IMR-90 (cell line): Measurements from ENCODE around the gene RAB11FIP4. TPM values are rescaled to one million over a fixed set of nuclear protein-coding genes. Genes with fewer than 3 reads are reported as not detected.

Source experiments
- ATAC-seq: fragments of 200-7000 bp; cut with Tn5 transposase; 2 replicates; pipeline ENCODE4 v1.9.1; 2020; ENCODE audit warnings: low read depth, mild to moderate bottlenecking, moderate library complexity
- BruUV-seq: library from RNA; stranded (reverse); fragments of 400-500 nt; replicated peaks from 2 replicates; lab custom pipeline; 2021; lab: Mats Ljungman, UMichigan
- CTCF ChIA-PET: fragments of 300-600 bp; formaldehyde crosslinking; extraction: SDS; loops from one replicate; lab custom pipeline; 2021; ENCODE audit warnings: antibody characterized with exemption; lab: Yijun Ruan, JAX
- POLR2A ChIA-PET: fragments of 300-600 bp; sonication (Branson Sonifier 250); formaldehyde crosslinking; loops from one replicate; lab custom pipeline; 2022; ENCODE audit warnings: antibody characterized with exemption; ENCODE audit not compliant: unreplicated experiment; lab: Charles Lee
- DNase-seq: peaks from one replicate; pipeline ENCODE4 v3.0.0; 2013
- H2AFZ ChIP-seq: replicated peaks from 2 replicates; pipeline ENCODE3; 2013; ENCODE audit warnings: low read length, mild to moderate bottlenecking; ENCODE audit not compliant: poor library complexity
- H2AK5ac ChIP-seq: 2 replicates; pipeline ENCODE4 v1.6.1; 2013; ENCODE audit warnings: low read depth, low read length, inconsistent platforms
- H2AK9ac ChIP-seq: replicated peaks from 2 replicates; pipeline ENCODE3; 2013; ENCODE audit warnings: mild to moderate bottlenecking, low read depth, low read length, moderate library complexity; ENCODE audit not compliant: poor library complexity
- H2BK120ac ChIP-seq: 2 replicates; pipeline ENCODE4 v1.6.1; 2013; ENCODE audit warnings: low read depth, low read length, inconsistent platforms
- H2BK15ac ChIP-seq: 3 replicates; pipeline ENCODE4 v1.6.1; 2013; ENCODE audit warnings: low read depth, low read length, inconsistent platforms
- H2BK20ac ChIP-seq: 2 replicates; pipeline ENCODE4 v1.6.1; 2013; ENCODE audit warnings: low read depth, mild to moderate bottlenecking, inconsistent platforms, low read length, moderate library complexity
- H2BK5ac ChIP-seq: 2 replicates; pipeline ENCODE4 v1.6.1; 2013; ENCODE audit warnings: mild to moderate bottlenecking, low read depth, low read length, inconsistent platforms; ENCODE audit not compliant: poor library complexity, severe bottlenecking
- H3K14ac ChIP-seq: replicated peaks from 2 replicates; pipeline ENCODE4 v1.6.1; 2013; ENCODE audit warnings: low read depth, low read length, inconsistent platforms
- H3K18ac ChIP-seq: 2 replicates; pipeline ENCODE4 v1.6.1; 2013; ENCODE audit warnings: low read depth, low read length, control low read depth
- H3K23ac ChIP-seq: 2 replicates; pipeline ENCODE4 v1.6.1; 2013; ENCODE audit warnings: low read depth, low read length, inconsistent platforms
- H3K27ac ChIP-seq: 2 replicates; pipeline ENCODE4 v1.5.1; 2013; ENCODE audit warnings: mild to moderate bottlenecking, control low read depth, low read length; ENCODE audit not compliant: insufficient read depth
- H3K27me3 ChIP-seq: 2 replicates; pipeline ENCODE4 v1.6.1; 2013; ENCODE audit warnings: low read length; ENCODE audit not compliant: control insufficient read depth, insufficient read depth
- H3K36me3 ChIP-seq: 2 replicates; pipeline ENCODE4 v1.6.1; 2013; ENCODE audit warnings: low read length, mixed read lengths; ENCODE audit not compliant: control insufficient read depth, insufficient read depth
- H3K4ac ChIP-seq: 2 replicates; pipeline ENCODE4 v1.6.1; 2013; ENCODE audit warnings: low read depth, low read length, inconsistent platforms
- H3K4me1 ChIP-seq: 2 replicates; pipeline ENCODE4 v1.6.1; 2013; ENCODE audit warnings: low read length, mixed read lengths; ENCODE audit not compliant: control insufficient read depth, insufficient read depth
- H3K4me2 ChIP-seq: 2 replicates; pipeline ENCODE4 v1.6.1; 2013; ENCODE audit warnings: low read depth, mild to moderate bottlenecking, control low read depth, low read length, moderate library complexity
- H3K4me3 ChIP-seq: 2 replicates; pipeline ENCODE4 v1.5.1; 2013; ENCODE audit warnings: low read depth, mild to moderate bottlenecking, control low read depth, low read length, moderate library complexity; ENCODE audit not compliant: insufficient read depth
- H3K56ac ChIP-seq: 2 replicates; pipeline ENCODE4 v1.6.1; 2013; ENCODE audit warnings: low read length, inconsistent platforms; ENCODE audit not compliant: insufficient read depth; ENCODE audit errors: extremely low read depth
- H3K79me1 ChIP-seq, 2 experiments: 2 replicates each; pipeline ENCODE4 v1.6.1; 2013; ENCODE audit warnings: low read length in 2 of 2, inconsistent platforms in 1 of 2, low read depth in 1 of 2
- H3K9ac ChIP-seq: 2 replicates; pipeline ENCODE4 v1.6.1; 2013; ENCODE audit warnings: low read depth, low read length, control low read depth
- H3K9me1 ChIP-seq: 2 replicates; pipeline ENCODE4 v1.6.1; 2013; ENCODE audit warnings: low read length, inconsistent platforms; ENCODE audit not compliant: insufficient read depth
- H3K9me3 ChIP-seq: 2 replicates; pipeline ENCODE4 v1.6.1; 2013; ENCODE audit warnings: low read length; ENCODE audit not compliant: control insufficient read depth, insufficient read depth
- H4K20me1 ChIP-seq: 2 replicates; pipeline ENCODE4 v1.6.1; 2013; ENCODE audit warnings: low read length, inconsistent platforms; ENCODE audit not compliant: insufficient read depth
- H4K5ac ChIP-seq: 2 replicates; pipeline ENCODE4 v1.6.1; 2013; ENCODE audit warnings: mild to moderate bottlenecking, low read depth, low read length, control low read depth
- H4K8ac ChIP-seq, 2 experiments: 2 replicates each; pipeline ENCODE4 v1.6.1; 2013; ENCODE audit warnings: low read depth in 2 of 2, low read length in 2 of 2, control low read depth in 1 of 2, inconsistent platforms in 1 of 2
- H4K91ac ChIP-seq: 2 replicates; pipeline ENCODE4 v1.6.1; 2013; ENCODE audit warnings: low read depth, low read length, inconsistent platforms; ENCODE audit not compliant: insufficient read depth
- CHD1 ChIP-seq: IDR thresholded peaks from 2 replicates; pipeline ENCODE4 v1.6.1; 2012; ENCODE audit warnings: low read depth, low read length, improper control_type of control experiment
- RCOR1 ChIP-seq: IDR thresholded peaks from 2 replicates; pipeline ENCODE4 v1.6.1; 2012; ENCODE audit warnings: mild to moderate bottlenecking, low read length, improper control_type of control experiment; ENCODE audit not compliant: insufficient replicate concordance
- WGBS, 2 experiments: methylation state at CpG; one replicate each; pipeline versions ENCODE4 v1.1.5 to v1.1.7; 2013; ENCODE audit warnings: missing lambda C conversion rate in 2 of 2; ENCODE audit not compliant: insufficient read length in 1 of 2; ENCODE audit errors: extremely low coverage in 2 of 2; 5-methylcytosine and 5-hydroxymethylcytosine counted together
- dilution Hi-C: fragments of 300-500 bp; cut with HindIII; formaldehyde crosslinking; loops from one replicate; pipeline ENCODE4 v1.14.3; 2018; ENCODE audit warnings: low sequenced_read_pairs; ENCODE audit not compliant: unreplicated experiment
- in situ Hi-C: fragments of 300-500 bp; cut with MboI; formaldehyde crosslinking; loops from 3 replicates; pipeline ENCODE4 v1.14.3; 2019; ENCODE audit warnings: low sequenced_read_pairs, inconsistent platforms, mixed read lengths
- intact Hi-C: fragments of 100-400 bp; cut with micrococcal nuclease; formaldehyde crosslinking; loops from 2 replicates; pipeline ENCODE4 v1.10.0; 2022
- polyA plus RNA-seq, 3 experiments: library from polyadenylated mRNA; depleted of rRNA; stranded (reverse); fragments of >200 nt; gene quantifications; 2 replicates each; pipeline ENCODE4 v1.2.3, GENCODE V29; 2012; ENCODE audit warnings: low replicate concordance in 1 of 3
- total RNA-seq: library from RNA; depleted of rRNA; stranded (reverse); fragments of >200 nt; gene quantifications from 2 replicates; pipeline ENCODE4 v1.2.3, GENCODE V29; 2012

RAB11FIP4 gene
- total and polyA plus RNA-seq, 2 of the 4 experiments (the other 2 are of a cell fraction) = 0.68 to 1.1 TPM

DNA sequence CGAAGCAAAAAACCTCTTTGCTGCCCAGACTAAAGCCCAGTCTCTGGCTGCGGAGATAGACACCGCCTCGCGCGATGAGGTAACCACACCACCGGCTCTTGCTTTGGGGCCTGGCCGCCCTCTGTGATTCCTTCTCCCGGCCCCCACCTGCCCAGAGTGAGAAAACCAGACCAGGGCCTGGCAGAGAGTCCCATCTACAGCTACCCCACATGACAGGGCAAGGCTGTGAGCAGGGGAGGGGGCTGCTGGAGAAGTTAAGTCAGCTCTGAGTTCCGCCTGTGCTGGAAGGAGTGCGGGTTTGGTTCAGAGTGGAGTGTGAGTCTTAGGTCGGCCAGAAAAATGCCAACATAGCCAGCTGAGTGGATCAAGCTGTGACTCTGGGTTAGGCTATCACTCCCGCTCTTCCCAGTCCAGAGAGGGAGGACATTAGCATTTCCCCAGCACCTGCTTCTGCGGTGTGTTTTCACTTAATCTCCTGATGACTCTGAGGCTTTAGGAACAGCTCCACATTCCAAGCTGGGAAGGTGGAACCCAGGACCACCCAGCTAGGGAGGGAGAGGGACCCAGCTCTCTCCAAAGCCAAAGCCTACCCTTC is 139.0 kb downstream of the RAB11FIP4 start:
- BruUV-seq = no TSS peak

More for the DNA sequence above, 139.0 kb downstream of the RAB11FIP4 start:
- H2AFZ ChIP-seq = peak overlapping the region; percentile 6
- H3K4me1 ChIP-seq = peaks cover 8% of the 10 kb centered on the region
- H2BK15ac ChIP-seq = no peak overlapping the region
- no peak overlapping the region for H4K5ac ChIP-seq
- H3K14ac ChIP-seq = no peak overlapping the region
- POLR2A ChIA-PET = no interaction called here
- dilution Hi-C loops = no loop called here
- H3K4ac ChIP-seq = no peak overlapping the region
- H3K79me1 ChIP-seq = no peaks in the 10 kb centered on the region
- no peaks in the 10 kb centered on the region for H3K36me3 ChIP-seq
- no peaks in the 10 kb centered on the region for H3K27me3 ChIP-seq
- no peak overlapping the region for H2AK9ac ChIP-seq
- no peak overlapping the region for H2BK20ac ChIP-seq
- no peak overlapping the region for H3K9ac ChIP-seq
- in situ Hi-C loops = no loop called here
- TF ChIP-seq RCOR1 = no peak
- TF ChIP-seq CHD1 = no peak
- no peak overlapping the region for H3K23ac ChIP-seq
- CTCF ChIA-PET = interaction anchor here (1.4 kb wide), 1 partner anchor 312 kb away, joined by 5 read pairs; no protein-coding TSS in a partner anchor
- H3K4me3 ChIP-seq = no peak overlapping the region
- no peak for DNase-seq
- intact Hi-C loops = no loop called here
- whole genome bisulfite sequencing, 2 experiments = 86% methylated on average over 3 of the region's 14 CpGs; no CpG with 5 or more reads in 1 of the 2 experiments
- H3K9me3 ChIP-seq = no peaks in the 10 kb centered on the region
- no peak overlapping the region for H4K8ac ChIP-seq
- H3K18ac ChIP-seq = no peak overlapping the region
- no peaks in the 10 kb centered on the region for H4K20me1 ChIP-seq
- no peak overlapping the region for H2BK5ac ChIP-seq
- H4K91ac ChIP-seq = no peak overlapping the region
- no peak overlapping the region for H3K4me2 ChIP-seq
- no peak overlapping the region for H3K27ac ChIP-seq
- no peak overlapping the region for H2AK5ac ChIP-seq
- peaks cover 4% of the 10 kb centered on the region; the same call in 1 of the 2 replicates for H3K9me1 ChIP-seq
- H2BK120ac ChIP-seq = no peak overlapping the region
- no peak overlapping the region for H3K56ac ChIP-seq
- ATAC-seq = no peak
